GM12891 (cell line): ENCODE results near the gene MFSD6L.

Experiments
- DNase-seq: peaks from one replicate; pipeline ENCODE4 v3.0.0; 2011; ENCODE audit warnings: low spot score; ENCODE audit not compliant: insufficient read length
- FAIRE-seq: peaks from 2 replicates; lab custom pipeline; 2011; peaks lifted over from hg19 to GRCh38; lab: Jason Lieb, UNC
- PAX5 ChIP-seq: IDR thresholded peaks from 2 replicates; pipeline ENCODE4 v1.6.1; 2011; ENCODE audit warnings: low read length, moderate library complexity, mild to moderate bottlenecking; ENCODE audit not compliant: insufficient read depth, severe bottlenecking
- POLR2A ChIP-seq: IDR thresholded peaks from 2 replicates; pipeline ENCODE4 v1.6.1; 2011; ENCODE audit warnings: low read depth, low read length, control low read depth
- POLR2AphosphoS5 ChIP-seq: IDR thresholded peaks from 2 replicates; pipeline ENCODE4 v1.6.1; 2011; ENCODE audit warnings: low read depth, low read length, control low read depth
- POU2F2 ChIP-seq: IDR thresholded peaks from 2 replicates; pipeline ENCODE4 v1.6.1; 2011; ENCODE audit warnings: low read depth, mild to moderate bottlenecking, control low read depth, low read length, moderate library complexity
- SPI1 ChIP-seq: IDR thresholded peaks from 2 replicates; pipeline ENCODE4 v1.6.1; 2011; ENCODE audit warnings: low read depth, low read length, control low read depth
- TAF1 ChIP-seq: IDR thresholded peaks from 2 replicates; pipeline ENCODE4 v1.6.1; 2011; ENCODE audit warnings: low read depth, low read length, control low read depth

The MFSD6L gene

DNA sequence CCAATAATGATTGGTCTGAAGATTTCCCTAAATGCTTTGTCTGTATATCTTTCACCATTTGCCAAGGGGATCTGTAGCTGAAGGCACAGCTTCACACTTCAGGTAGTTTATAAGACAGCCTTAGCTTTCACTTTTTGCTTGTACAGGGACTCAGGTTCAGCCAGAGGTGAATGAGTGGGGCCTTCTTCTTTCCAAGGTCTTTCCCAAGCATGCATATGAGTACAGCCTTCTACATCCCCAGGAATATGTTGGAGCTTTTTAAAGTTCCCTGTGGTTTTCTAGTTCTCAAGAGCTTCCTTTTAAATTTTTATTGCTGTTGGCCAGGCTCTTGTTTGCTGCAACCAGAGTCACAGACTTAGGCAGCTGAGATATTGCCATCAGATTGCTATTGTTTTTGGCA lies 22.9 kb downstream of the MFSD6L start:
- DNase-seq (no peak), FAIRE-seq (no peak)
- no peak for TF ChIP-seq POLR2A
- TF ChIP-seq PAX5: no peak
- no peak for TF ChIP-seq POLR2AphosphoS5
- TF ChIP-seq TAF1: no peak
- TF ChIP-seq SPI1: no peak
- no peak for TF ChIP-seq POU2F2

DNA sequence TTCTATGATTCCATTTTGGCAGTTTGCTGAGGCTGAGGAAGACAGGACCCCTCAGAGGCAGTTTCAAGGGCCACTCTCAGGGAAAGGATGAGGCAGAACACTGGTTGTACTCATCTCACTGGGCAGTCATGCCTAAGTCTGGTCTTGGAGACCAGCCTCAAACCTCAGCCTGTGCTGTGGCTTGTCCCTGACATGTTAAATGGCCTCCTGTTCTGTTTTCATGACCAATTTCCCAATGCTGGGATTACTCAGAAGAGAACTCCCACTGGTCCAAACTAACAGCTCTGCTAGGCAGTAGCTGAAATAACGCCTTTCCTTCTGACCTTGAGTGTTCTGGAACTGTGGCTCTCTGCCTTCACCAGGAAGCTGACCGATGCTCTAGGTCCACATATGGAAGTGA lies 32.4 kb downstream of the MFSD6L start:
- FAIRE-seq: no peak
- no peak for DNase-seq
- TF ChIP-seq POLR2AphosphoS5 (no peak), POLR2A (no peak), PAX5 (no peak), POU2F2 (no peak), SPI1 (no peak), TAF1 (no peak)

DNA sequence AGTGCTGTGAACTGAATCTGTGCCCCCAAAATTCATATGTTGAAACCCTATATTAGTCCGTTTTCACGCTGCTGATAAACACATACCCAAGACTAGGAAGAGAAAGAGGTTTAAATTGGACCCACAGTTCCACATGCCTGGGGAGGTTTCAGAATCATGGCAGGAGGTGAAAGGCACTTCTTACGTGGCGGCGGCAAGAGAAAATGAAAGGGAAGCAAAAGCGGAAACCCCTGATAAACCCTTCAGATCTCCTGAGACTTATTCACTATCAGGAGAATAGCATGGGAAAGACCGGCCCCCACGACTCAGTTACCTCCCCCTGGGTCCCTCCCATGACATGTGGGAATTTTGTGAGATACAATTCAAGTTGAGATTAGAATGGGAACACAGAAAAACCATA lies 37.2 kb downstream of the MFSD6L start:
- TF ChIP-seq POLR2A (no peak), POLR2AphosphoS5 (no peak), POU2F2 (no peak), SPI1 (no peak), TAF1 (no peak), PAX5 (no peak)
- no peak for FAIRE-seq
- DNase-seq: no peak

DNA sequence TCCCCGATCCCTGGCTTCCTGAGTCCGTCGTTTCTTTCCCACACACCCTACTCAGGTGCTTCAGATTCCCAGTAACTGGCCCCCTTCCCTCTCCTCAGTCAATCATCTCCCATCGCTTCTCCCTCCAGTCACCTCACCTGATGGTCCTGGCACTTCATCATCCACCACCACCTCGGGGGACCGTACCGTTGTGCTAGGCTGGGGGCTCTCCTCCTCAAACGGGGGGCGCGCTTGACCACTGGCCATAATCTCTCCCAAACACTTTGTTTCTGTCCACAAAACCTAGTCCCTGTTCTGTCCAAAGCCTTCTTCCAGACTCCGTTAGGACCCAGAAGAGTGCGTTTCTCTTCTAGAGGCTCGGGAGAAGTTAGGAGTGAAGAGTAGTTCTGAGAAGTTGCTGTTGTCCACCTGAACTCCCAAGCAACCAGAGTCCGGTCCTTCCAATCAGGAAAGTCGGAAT lies 41.0 kb downstream of the MFSD6L start, which contains the start of gene SPDYE4:
TSS of gene SPDYE4 (minus strand) at position 410 of the 460 bp plus-strand sequence. CDS start at position 246, 164 bp downstream.
- TF ChIP-seq POLR2A (no peak), SPI1 (no peak), POLR2AphosphoS5 (no peak), TAF1 (no peak), POU2F2 (no peak), PAX5 (no peak)
- FAIRE-seq (no peak), DNase-seq (no peak)

DNA sequence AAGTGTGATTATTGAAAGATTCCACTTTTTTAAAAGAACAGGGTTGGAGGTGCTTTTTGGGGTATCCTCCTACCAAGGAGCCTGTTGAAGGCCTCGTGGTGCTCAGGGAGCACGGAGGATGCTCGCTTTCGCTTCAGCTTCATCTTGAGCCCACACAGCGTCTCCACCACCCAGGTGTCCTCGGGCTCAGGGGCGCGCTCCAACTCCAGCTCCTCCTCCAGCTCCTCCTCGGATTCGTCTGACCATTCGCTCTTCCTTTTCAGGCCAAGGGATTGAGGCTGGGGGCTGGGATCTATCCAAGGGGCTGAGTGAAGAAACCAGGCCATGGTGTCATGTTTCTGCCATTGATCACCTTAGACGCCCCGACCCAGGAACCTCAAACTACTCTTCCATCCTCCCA lies 42.0 kb downstream of the MFSD6L start:
- no peak for FAIRE-seq
- DNase-seq: no peak
- TF ChIP-seq TAF1 (no peak), POLR2AphosphoS5 (no peak), SPI1 (no peak), PAX5 (no peak), POU2F2 (no peak), POLR2A (no peak)

DNA sequence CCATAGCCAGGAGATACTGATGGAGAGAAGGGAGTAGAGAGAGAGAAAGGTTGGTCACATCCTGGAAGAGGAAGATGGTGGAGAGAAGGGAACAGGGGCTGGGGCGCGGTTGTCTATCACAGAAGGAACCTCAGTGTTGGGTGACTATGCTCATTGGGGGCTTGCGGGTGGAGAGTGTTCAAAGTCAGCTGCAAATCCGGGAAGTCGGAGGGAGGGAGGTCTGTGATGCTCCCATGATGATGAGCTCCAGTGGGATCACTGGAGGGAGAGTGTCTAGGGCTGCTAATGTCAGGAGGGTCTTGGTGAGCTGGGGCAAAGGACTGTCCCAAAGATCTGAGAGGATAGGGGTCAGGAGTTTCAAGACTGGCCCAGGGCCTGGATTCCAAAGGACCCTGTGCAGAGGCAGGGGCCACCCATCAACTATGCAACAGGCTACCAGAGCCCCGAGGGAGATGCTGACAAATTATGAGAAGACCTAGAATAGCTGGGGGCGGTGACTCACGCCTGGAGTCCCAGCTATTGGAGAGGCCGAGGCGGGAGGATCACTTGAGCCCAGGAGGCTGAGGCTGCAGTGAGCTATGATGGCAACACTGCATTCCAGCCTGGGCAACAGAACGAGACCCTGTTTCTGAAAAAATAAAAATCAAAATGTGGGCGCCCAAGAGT lies 43.4 kb downstream of the MFSD6L start:
- no peak for FAIRE-seq
- DNase-seq: no peak
- TF ChIP-seq POU2F2 (no peak), TAF1 (no peak), POLR2A (no peak), PAX5 (no peak), SPI1 (no peak), POLR2AphosphoS5 (no peak)

DNA sequence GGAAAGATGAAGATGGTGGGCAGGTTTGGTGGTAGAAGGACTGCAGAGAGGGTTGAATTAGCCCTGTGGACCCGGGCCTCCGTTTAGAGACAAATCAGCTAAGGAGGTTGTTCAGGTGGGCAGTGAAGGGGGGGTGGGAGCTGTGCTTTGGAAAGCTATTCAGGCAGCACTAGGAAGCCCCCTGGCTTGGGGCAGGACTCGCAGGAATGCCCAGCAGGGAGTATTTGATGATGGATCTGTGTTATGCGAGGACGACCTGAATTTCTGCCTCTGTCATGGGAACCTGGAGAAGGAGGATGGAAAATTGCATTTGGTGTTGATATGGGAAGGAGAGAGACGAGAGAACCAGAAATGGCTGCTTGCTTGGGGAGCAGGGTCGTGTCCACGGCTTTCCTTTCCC lies 44.3 kb downstream of the MFSD6L start:
- DNase-seq (no peak), FAIRE-seq (no peak)
- TF ChIP-seq PAX5: no peak
- no peak for TF ChIP-seq POLR2A
- TF ChIP-seq TAF1: no peak
- TF ChIP-seq POLR2AphosphoS5: no peak
- no peak for TF ChIP-seq POU2F2
- TF ChIP-seq SPI1: no peak

DNA sequence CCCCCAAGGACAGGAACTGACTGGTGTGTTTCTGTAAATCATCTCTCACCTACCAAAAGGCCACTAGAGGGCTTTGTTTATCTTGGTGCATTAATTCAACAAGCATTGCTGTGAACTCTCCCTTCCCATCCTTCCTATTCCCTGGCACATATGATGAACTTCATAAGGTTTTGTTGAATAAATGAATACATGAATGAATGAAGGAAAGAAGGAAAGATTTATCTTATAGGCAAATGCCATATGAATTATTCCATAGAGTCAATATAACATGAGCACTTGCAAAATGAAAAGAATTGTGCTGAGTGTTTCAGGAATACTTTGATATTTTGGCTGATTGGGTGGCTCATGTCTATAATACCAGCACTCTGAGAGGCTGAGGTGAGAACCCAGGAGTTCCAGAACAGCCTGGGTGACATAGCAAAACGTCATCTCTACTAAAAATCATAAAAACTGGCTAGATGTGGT lies 45.2 kb downstream of the MFSD6L start:
- no peak for TF ChIP-seq POLR2AphosphoS5
- TF ChIP-seq SPI1: no peak
- TF ChIP-seq TAF1: no peak
- no peak for TF ChIP-seq PAX5
- no peak for TF ChIP-seq POLR2A
- TF ChIP-seq POU2F2: no peak
- peak; percentile 81 for FAIRE-seq
- peak; percentile 38 for DNase-seq

DNA sequence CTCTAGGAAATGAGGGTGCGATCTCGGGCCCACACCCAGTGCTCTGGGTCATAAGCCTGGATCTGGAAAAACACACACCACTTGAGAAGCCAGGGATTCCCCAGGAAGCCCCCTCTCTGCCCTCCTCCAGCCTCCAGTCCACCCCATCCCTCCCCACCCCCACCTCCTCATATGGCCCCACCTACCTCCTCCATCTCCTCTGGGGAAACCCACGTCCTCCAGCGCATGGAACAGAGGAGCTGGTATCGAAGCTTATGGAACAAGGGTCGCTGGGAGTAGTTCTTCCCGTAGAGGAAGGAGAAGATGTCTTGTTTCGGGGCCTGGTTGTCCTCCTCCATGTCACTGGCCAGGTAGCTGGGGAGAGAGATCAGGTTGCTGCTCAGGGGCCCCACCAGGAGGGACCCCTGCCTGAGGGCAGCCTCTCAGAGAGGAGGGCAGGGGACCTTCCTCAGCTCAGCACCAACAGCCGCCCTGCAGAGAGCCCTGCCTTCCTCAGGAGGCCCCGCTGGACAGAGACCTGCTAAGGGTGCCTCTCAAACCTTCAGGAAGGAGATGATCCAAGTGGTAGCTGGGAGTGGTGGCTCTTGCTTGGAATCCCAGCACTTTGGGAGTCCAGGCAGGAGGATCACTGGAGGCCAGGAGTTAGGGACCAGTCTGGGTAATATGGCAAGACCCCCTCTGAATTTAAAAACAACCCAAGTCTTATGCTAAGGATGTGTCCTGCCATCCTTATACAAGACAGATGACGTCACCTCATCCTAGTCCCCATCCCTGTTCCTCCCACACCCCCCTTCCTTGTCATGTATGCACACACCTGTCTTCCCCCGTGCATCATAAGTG lies 45.8 kb downstream of the MFSD6L start:
- no peak for FAIRE-seq
- no peak for DNase-seq
- TF ChIP-seq POLR2A: no peak
- TF ChIP-seq POLR2AphosphoS5: no peak
- TF ChIP-seq SPI1: no peak
- no peak for TF ChIP-seq PAX5
